HCT116 (cell line): Measurements from ENCODE around the gene GHR. TPM values are rescaled to one million over a fixed set of nuclear protein-coding genes. Genes with fewer than 3 reads are reported as not detected.

Experiments used
- ATAC-seq: fragments of 200-7000 bp; cut with Tn5 transposase; 2 replicates; pipeline ENCODE4 v1.9.1; 2020; ENCODE audit warnings: mild to moderate bottlenecking, moderate library complexity
- BruUV-seq: library from RNA; stranded (reverse); fragments of 400-500 nt; replicated peaks from 2 replicates; lab custom pipeline; 2021; lab: Mats Ljungman, UMichigan
- CTCF ChIA-PET: fragments of 300-600 bp; sonication (Branson Sonifier 250); formaldehyde crosslinking; loops from one replicate; lab custom pipeline; 2021; ENCODE audit warnings: antibody characterized with exemption; lab: Charles Lee
- POLR2A ChIA-PET: fragments of 300-600, 350-600 bp; sonication (Branson Sonifier 250); formaldehyde crosslinking; loops from one replicate; lab custom pipeline; 2021; ENCODE audit warnings: antibody characterized with exemption; lab: Charles Lee
- RAD21 ChIA-PET, 2 experiments: fragments of 300-600 bp; sonication (Branson Sonifier 250); formaldehyde crosslinking; loops; one replicate each; lab custom pipeline; 2023; ENCODE audit warnings: low total read pairs in 2 of 2; ENCODE audit not compliant: uncharacterized antibody in 2 of 2, unreplicated experiment in 2 of 2, low non-redundant PET in 1 of 2; lab: Charles Lee
- DNase-seq: peaks from one replicate; pipeline ENCODE4 v3.0.0-alpha.2; 2010; ENCODE audit warnings: low read depth, low spot score
- H2AFZ ChIP-seq: fragments of 200-600 bp; shearing (Covaris generic), sonication (generic); 2 replicates; pipeline ENCODE4 v1.6.1; 2017; ENCODE audit warnings: low read depth, mixed run types, mixed read lengths, antibody characterized with exemption, low read length; ENCODE audit not compliant: poor library complexity, severe bottlenecking
- H3K27ac ChIP-seq: 2 replicates; pipeline ENCODE4 v1.5.1; 2012; ENCODE audit warnings: low read depth, low read length
- H3K27me3 ChIP-seq: fragments of 200-600 bp; sonication (generic); 2 replicates; pipeline ENCODE4 v1.6.1; 2016; ENCODE audit warnings: mixed run types, low read length, mixed read lengths; ENCODE audit not compliant: insufficient read depth
- H3K36me3 ChIP-seq, 2 experiments: fragments of 200-500 bp in 1 of 2; fragments of 200-600 bp in 1 of 2; sonication (Bioruptor generic) in 1 of 2; sonication (generic) in 1 of 2; 2 replicates each; pipeline versions ENCODE4 v1.5.1 to v1.6.1; 2014 to 2016; ENCODE audit warnings: low read length in 2 of 2, inconsistent platforms in 1 of 2, mixed read lengths in 1 of 2, mixed run types in 1 of 2; ENCODE audit not compliant: insufficient read depth in 2 of 2, control insufficient read depth in 1 of 2
- H3K4me1 ChIP-seq, 2 experiments: fragments of 200-600 bp in 1 of 2; sonication (generic) in 1 of 2; 2 replicates each; pipeline versions ENCODE4 v1.5.1 to v1.6.1; 2012 to 2017; ENCODE audit warnings: low read length in 2 of 2, inconsistent platforms in 1 of 2, mild to moderate bottlenecking in 1 of 2, mixed read lengths in 1 of 2, mixed run types in 1 of 2, moderate library complexity in 1 of 2; ENCODE audit not compliant: insufficient read depth in 2 of 2, control insufficient read depth in 1 of 2
- H3K4me2 ChIP-seq: fragments of 200-600 bp; sonication (generic); 2 replicates; pipeline ENCODE4 v1.6.1; 2017; ENCODE audit warnings: mixed run types, low read length, mixed read lengths
- H3K4me3 ChIP-seq, 2 experiments: fragments of 200-600 bp in 1 of 2; sonication (generic) in 1 of 2; replicated peaks in 1 of 2; 2 replicates each; pipeline ENCODE4 v1.5.1; 2011 to 2016; ENCODE audit warnings: low read length in 2 of 2, control low read depth in 1 of 2, low read depth in 1 of 2, mild to moderate bottlenecking in 1 of 2, mixed read lengths in 1 of 2, mixed run types in 1 of 2
- H3K79me2 ChIP-seq: fragments of 200-600 bp; sonication (generic); 2 replicates; pipeline ENCODE4 v1.6.1; 2017; ENCODE audit warnings: mild to moderate bottlenecking, mixed run types, low read length, moderate library complexity, mixed read lengths; ENCODE audit not compliant: insufficient read depth
- H3K9ac ChIP-seq: fragments of 200-600 bp; sonication (generic); 2 replicates; pipeline ENCODE4 v1.6.1; 2016; ENCODE audit warnings: low read length, mixed read lengths
- H3K9me2 ChIP-seq: fragments of 200-600 bp; sonication (generic), shearing (Covaris generic); 2 replicates; pipeline ENCODE4 v1.6.1; 2017; ENCODE audit warnings: mixed run types, mild to moderate bottlenecking, moderate library complexity; ENCODE audit not compliant: insufficient read depth
- H3K9me3 ChIP-seq, 2 experiments: fragments of 200-500 bp in 1 of 2; fragments of 200-600 bp in 1 of 2; sonication (Bioruptor generic) in 1 of 2; sonication (generic) in 1 of 2; 2 replicates each; pipeline ENCODE4 v1.6.1; 2014 to 2017; ENCODE audit warnings: low read length in 2 of 2, mixed read lengths in 2 of 2, inconsistent platforms in 1 of 2, low read depth in 1 of 2, mild to moderate bottlenecking in 1 of 2, mixed run types in 1 of 2, moderate library complexity in 1 of 2; ENCODE audit not compliant: control insufficient read depth in 1 of 2, insufficient read depth in 1 of 2
- H4K20me1 ChIP-seq: fragments of 200-600 bp; sonication (generic), shearing (Covaris generic); 2 replicates; pipeline ENCODE4 v1.6.1; 2017; ENCODE audit warnings: mixed run types, mild to moderate bottlenecking, moderate library complexity; ENCODE audit not compliant: insufficient read depth
- EGR1 ChIP-seq: IDR thresholded peaks from 2 replicates; pipeline ENCODE4 v1.6.1; 2012; ENCODE audit warnings: low read depth
- ELF1 ChIP-seq: IDR thresholded peaks from 2 replicates; pipeline ENCODE4 v1.6.1; 2012; ENCODE audit warnings: low read depth, borderline replicate concordance
- EZH2 ChIP-seq: fragments of 200-600 bp; sonication (generic); IDR thresholded peaks from 2 replicates; pipeline ENCODE4 v1.6.1; 2017; ENCODE audit warnings: antibody characterized with exemption, mixed run types
- EZH2phosphoT487 ChIP-seq: fragments of 200-600 bp; IDR thresholded peaks from 2 replicates; pipeline ENCODE4 v1.6.1; 2018; ENCODE audit warnings: antibody characterized with exemption, borderline replicate concordance
- FOSL1 ChIP-seq: IDR thresholded peaks from 2 replicates; pipeline ENCODE4 v1.6.1; 2012; ENCODE audit warnings: low read depth
- RAD21 ChIP-seq: IDR thresholded peaks from 2 replicates; pipeline ENCODE4 v1.6.1; 2012; ENCODE audit warnings: low read depth, mild to moderate bottlenecking
- REST ChIP-seq: IDR thresholded peaks from 2 replicates; pipeline ENCODE4 v1.6.1; 2012; ENCODE audit warnings: low read depth
- SRF ChIP-seq: IDR thresholded peaks from 2 replicates; pipeline ENCODE4 v1.6.1; 2012; ENCODE audit warnings: low read depth
- ZBTB33 ChIP-seq: IDR thresholded peaks from 2 replicates; pipeline ENCODE4 v1.6.1; 2011; ENCODE audit warnings: mild to moderate bottlenecking, low read length, moderate library complexity; ENCODE audit not compliant: insufficient replicate concordance; ENCODE audit errors: extremely low read depth
- intact Hi-C: fragments of 100-400 bp; cut with micrococcal nuclease; formaldehyde crosslinking; loops from 2 replicates; pipeline ENCODE4 v1.10.0; 2022
- total RNA-seq: library from RNA; stranded (reverse); gene quantifications from one replicate; pipeline ENCODE4 v1.2.1, GENCODE V29; 2021; ENCODE audit not compliant: unreplicated experiment
- TF ChIP-seq, protein P1 (sequence below): IDR thresholded peaks from 2 replicates; pipeline ENCODE4 v1.6.1; 2012

The GHR gene
- total RNA-seq, 1 experiment from 2014 or later, result not detected

GRCh38 chr5:42392917-42393316 lies 30.3 kb upstream of the GHR start:
- intact Hi-C loops, result no loop called here
- no peak overlapping the region for H3K9ac ChIP-seq
- no peak overlapping the region for H2AFZ ChIP-seq
- no peaks in the 10 kb centered on the region for H3K9me2 ChIP-seq
- H3K4me1 ChIP-seq, result no peaks in the 10 kb centered on the region
- H3K36me3 ChIP-seq, result no peaks in the 10 kb centered on the region
- CTCF ChIA-PET, result no interaction called here
- no peak for TF ChIP-seq SRF
- TF ChIP-seq ELF1, result no peak
- TF ChIP-seq FOSL1, result no peak
- no peak for TF ChIP-seq REST
- no peaks in the 10 kb centered on the region for H4K20me1 ChIP-seq
- POLR2A ChIA-PET, result no interaction called here
- no peak overlapping the region for H3K27ac ChIP-seq
- no peaks in the 10 kb centered on the region for H3K27me3 ChIP-seq
- ATAC-seq, result no peak
- RAD21 ChIA-PET, result no interaction called here
- no peak overlapping the region for H3K4me3 ChIP-seq
- H3K9me3 ChIP-seq, result peaks cover 0 to 3% of the 10 kb centered on the region in 2 experiments; a peak in 1 of 4 replicates
- no TSS peak for BruUV-seq
- no peak for DNase-seq
- no peaks in the 10 kb centered on the region for H3K79me2 ChIP-seq
- no peak overlapping the region for H3K4me2 ChIP-seq

GRCh38 chr5:42396111-42396510 lies 27.1 kb upstream of the GHR start:
- BruUV-seq, result no TSS peak
- DNase-seq, result no peak
- RAD21 ChIA-PET, result no interaction called here
- Histone ChIP-seq H3K27me3 (no peaks in the 10 kb centered on the region), H3K27ac (no peak overlapping the region), H3K79me2 (no peaks in the 10 kb centered on the region), H3K9me3 (peaks cover 0 to 3% of the 10 kb centered on the region in 2 experiments; a peak in 1 of 4 replicates), H3K4me2 (no peak overlapping the region), H2AFZ (no peak overlapping the region), H3K9ac (no peak overlapping the region), H4K20me1 (no peaks in the 10 kb centered on the region), H3K36me3 (no peaks in the 10 kb centered on the region), H3K4me1 (no peaks in the 10 kb centered on the region), H3K4me3 (no peak overlapping the region), H3K9me2 (no peaks in the 10 kb centered on the region)
- CTCF ChIA-PET, result no interaction called here
- POLR2A ChIA-PET, result no interaction called here
- no peak for ATAC-seq
- intact Hi-C loops, result no loop called here
- TF ChIP-seq REST, result no peak
- TF ChIP-seq, protein P1, sequence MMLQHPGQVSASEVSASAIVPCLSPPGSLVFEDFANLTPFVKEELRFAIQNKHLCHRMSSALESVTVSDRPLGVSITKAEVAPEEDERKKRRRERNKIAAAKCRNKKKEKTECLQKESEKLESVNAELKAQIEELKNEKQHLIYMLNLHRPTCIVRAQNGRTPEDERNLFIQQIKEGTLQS, result no peak
- no peak for TF ChIP-seq FOSL1
- TF ChIP-seq EZH2phosphoT487, result no peak
- TF ChIP-seq EZH2, result no peak
- TF ChIP-seq RAD21, result no peak
- no peak for TF ChIP-seq EGR1
- TF ChIP-seq ZBTB33, result no peak
